Lower leg skin (tissue), 3 donors: ENCODE measurements around the gene CD247.

Source experiments
- CTCF ChIP-seq, 3 donors: fragments of 450-650 bp; IDR thresholded peaks; one replicate each; pipeline ENCODE4 v1.5.1; 2016; ENCODE audit warnings: antibody characterized with exemption in 3 of 3, mild to moderate bottlenecking in 3 of 3, moderate library complexity in 2 of 3
- POLR2A ChIP-seq, 2 donors: fragments of 450-650 bp; IDR thresholded peaks; one replicate each; pipeline ENCODE4 v1.6.1; 2016 to 2017; ENCODE audit warnings: antibody characterized with exemption in 2 of 2, mild to moderate bottlenecking in 1 of 2, moderate library complexity in 1 of 2

- no peak for TF ChIP-seq CTCF (IDR thresholded peaks at IDR 0.05)
- no peak for TF ChIP-seq POLR2A (IDR thresholded peaks at IDR 0.05)
Observed at GRCh38 chr1:167492481-167492910, 25.8 kb downstream of the CD247 start.
